Right atrium auricular region (tissue), 2 donors: ENCODE measurements around the gene EHD4. TPM values are rescaled to one million over a fixed set of nuclear protein-coding genes. Genes with fewer than 3 reads are reported as not detected.

Experiments used
- DNase-seq: peaks from one replicate; pipeline ENCODE4 v3.0.0-alpha.2; 2019; ENCODE audit warnings: low spot score
- H3K27ac ChIP-seq, 2 donors: fragments of 200-600 bp; sonication (generic); 1 replicate in 1 of 2; 2 replicates in 1 of 2; pipeline ENCODE4 v1.5.1; 2016 to 2019
- H3K27me3 ChIP-seq, 2 donors: fragments of 200-600 bp; sonication (generic); one replicate each; pipeline versions ENCODE4 v1.5.1 to v1.6.0; 2017 to 2019
- H3K36me3 ChIP-seq: fragments of 200-600 bp; sonication (generic); one replicate; pipeline ENCODE4 v1.5.1; 2016
- H3K4me1 ChIP-seq, 2 donors: fragments of 200-600 bp; sonication (generic); one replicate each; pipeline versions ENCODE4 v1.5.1 to v1.6.0; 2017 to 2019
- H3K4me3 ChIP-seq, 2 donors: fragments of 200-600 bp; sonication (generic); 1 replicate in 1 of 2; 2 replicates in 1 of 2; pipeline ENCODE4 v1.5.1; 2017 to 2019; ENCODE audit warnings: mild to moderate bottlenecking in 1 of 2, moderate library complexity in 1 of 2
- H3K9me3 ChIP-seq, 2 donors: fragments of 200-600 bp; sonication (generic); one replicate each; pipeline ENCODE4 v1.5.1; 2019
- CTCF ChIP-seq, 2 donors: fragments of 200-600 bp; sonication (generic); IDR thresholded peaks; one replicate each; pipeline ENCODE4 v1.5.1; 2019; ENCODE audit warnings: antibody characterized with exemption in 2 of 2
- total RNA-seq, 2 donors: library from RNA; depleted of rRNA; stranded (reverse); fragments of >200 nt; gene quantifications; one replicate each; pipeline ENCODE4 v1.1.0, GENCODE V29; 2016

Gene EHD4
- total RNA-seq, 2 donors from 2014 or later, result 22.2 to 26.3 TPM

GRCh38 chr15:41965441-41966413 lies 6.6 kb downstream of the EHD4 start:
- TF ChIP-seq CTCF (IDR thresholded peaks at IDR 0.05), result no peak
- no peaks in the 10 kb centered on the region for H3K27me3 ChIP-seq
- no peaks in the 10 kb centered on the region for H3K9me3 ChIP-seq
- H3K4me1 ChIP-seq, result peaks cover 0 to 66% of the 10 kb centered on the region in 2 donors
- no peaks in the 10 kb centered on the region for H3K36me3 ChIP-seq
- peak overlapping the region; percentile 59 to 96 for H3K27ac ChIP-seq
- DNase-seq, result no peak
- no peak overlapping the region for H3K4me3 ChIP-seq

GRCh38 chr15:41961595-41962202 lies 10.7 kb downstream of the EHD4 start:
- Histone ChIP-seq H3K4me3 (no peak overlapping the region), H3K36me3 (no peaks in the 10 kb centered on the region), H3K4me1 (peaks cover 0 to 45% of the 10 kb centered on the region in 2 donors), H3K27ac (no peak overlapping the region), H3K27me3 (no peaks in the 10 kb centered on the region), H3K9me3 (no peaks in the 10 kb centered on the region)
- TF ChIP-seq CTCF (IDR thresholded peaks at IDR 0.05), result no peak
- no peak for DNase-seq

GRCh38 chr15:41961001-41961518 lies 11.3 kb downstream of the EHD4 start:
- no peak for TF ChIP-seq CTCF (IDR thresholded peaks at IDR 0.05)
- peak overlapping the region in 1 of 2 donors; percentile 31 for H3K27ac ChIP-seq
- H3K36me3 ChIP-seq, result no peaks in the 10 kb centered on the region
- no peaks in the 10 kb centered on the region for H3K9me3 ChIP-seq
- DNase-seq, result no peak
- no peaks in the 10 kb centered on the region for H3K27me3 ChIP-seq
- H3K4me1 ChIP-seq, result peaks cover 0 to 45% of the 10 kb centered on the region in 2 donors
- H3K4me3 ChIP-seq, result no peak overlapping the region

- Histone ChIP-seq H3K27me3 (no peaks in the 10 kb centered on the region), H3K27ac (peak overlapping the region in 1 of 2 donors; percentile 28), H3K4me3 (no peak overlapping the region), H3K9me3 (no peaks in the 10 kb centered on the region), H3K36me3 (peaks cover 10% of the 10 kb centered on the region), H3K4me1 (peaks cover 0 to 49% of the 10 kb centered on the region in 2 donors)
- no peak for DNase-seq
- no peak for TF ChIP-seq CTCF (IDR thresholded peaks at IDR 0.05)
These were observed 14.3 kb downstream of the EHD4 start for GRCh38 chr15:41958002-41958420.

- no peaks in the 10 kb centered on the region for H3K9me3 ChIP-seq
- peaks cover 15% of the 10 kb centered on the region for H3K36me3 ChIP-seq
- H3K4me3 ChIP-seq, result no peak overlapping the region
- TF ChIP-seq CTCF (IDR thresholded peaks at IDR 0.05), result no peak
- no peak for DNase-seq
- H3K27ac ChIP-seq, result peak overlapping the region in 1 of 2 donors; percentile 28
- no peaks in the 10 kb centered on the region for H3K27me3 ChIP-seq
- peaks cover 0 to 52% of the 10 kb centered on the region in 2 donors for H3K4me1 ChIP-seq
These were observed 15.1 kb downstream of the EHD4 start for GRCh38 chr15:41957021-41957897.
